ENCODE measurements around the gene RIMS1. TPM values are rescaled to one million over a fixed set of nuclear protein-coding genes. Genes with fewer than 3 reads are reported as not detected.

The RIMS1 gene
- total RNA-seq, 1 experiment from 2014 or later, result 0.57 TPM

- no peak overlapping the region for H3K27ac Mint-ChIP-seq (ENCODE audit: unreplicated experiment)
- no peaks in the 10 kb centered on the region for H3K36me3 Mint-ChIP-seq (ENCODE audit: insufficient read depth, unreplicated experiment)
- H3K4me1 Mint-ChIP-seq (ENCODE audit: low read depth, unreplicated experiment), result no peaks in the 10 kb centered on the region
- no TSS peak for BruUV-seq (replicated peaks)
- H3K9me3 Mint-ChIP-seq (ENCODE audit: low read depth, unreplicated experiment), result no peaks in the 10 kb centered on the region
- DNase-seq, result no peak
- CTCF ChIA-PET, result no interaction called here
- TF ChIP-seq CTCF (IDR thresholded peaks at IDR 0.05; ENCODE audit: unreplicated experiment), result no peak
- H3K27me3 Mint-ChIP-seq (ENCODE audit: unreplicated experiment), result no peaks in the 10 kb centered on the region
- no peak overlapping the region for H3K4me3 Mint-ChIP-seq (ENCODE audit: low read depth, unreplicated experiment)
- intact Hi-C loops (cut with micrococcal nuclease; ENCODE audit: unreplicated experiment), result no loop called here
These were observed 515.5 kb downstream of the RIMS1 start for GRCh38 chr6:72401865-72402264.

- intact Hi-C loops (cut with micrococcal nuclease; ENCODE audit: unreplicated experiment), result no loop called here
- TF ChIP-seq CTCF (IDR thresholded peaks at IDR 0.05; ENCODE audit: unreplicated experiment), result no peak
- BruUV-seq (replicated peaks), result no TSS peak
- Mint-ChIP-seq H3K9me3 (ENCODE audit: low read depth, unreplicated experiment) (no peaks in the 10 kb centered on the region), H3K36me3 (ENCODE audit: insufficient read depth, unreplicated experiment) (no peaks in the 10 kb centered on the region), H3K4me1 (ENCODE audit: low read depth, unreplicated experiment) (no peaks in the 10 kb centered on the region), H3K27me3 (ENCODE audit: unreplicated experiment) (no peaks in the 10 kb centered on the region), H3K27ac (ENCODE audit: unreplicated experiment) (no peak overlapping the region), H3K4me3 (ENCODE audit: low read depth, unreplicated experiment) (no peak overlapping the region)
- CTCF ChIA-PET, result no interaction called here
- no peak for DNase-seq
These were observed 517.1 kb downstream of the RIMS1 start for GRCh38 chr6:72403413-72403812.

GRCh38 chr6:72406517-72406916 lies 520.2 kb downstream of the RIMS1 start:
- Mint-ChIP-seq H3K4me1 (ENCODE audit: low read depth, unreplicated experiment) (no peaks in the 10 kb centered on the region), H3K36me3 (ENCODE audit: insufficient read depth, unreplicated experiment) (no peaks in the 10 kb centered on the region), H3K27ac (ENCODE audit: unreplicated experiment) (no peak overlapping the region), H3K9me3 (ENCODE audit: low read depth, unreplicated experiment) (no peaks in the 10 kb centered on the region), H3K27me3 (ENCODE audit: unreplicated experiment) (no peaks in the 10 kb centered on the region), H3K4me3 (ENCODE audit: low read depth, unreplicated experiment) (no peak overlapping the region)
- BruUV-seq (replicated peaks), result no TSS peak
- DNase-seq, result no peak
- CTCF ChIA-PET, result no interaction called here
- intact Hi-C loops (cut with micrococcal nuclease; ENCODE audit: unreplicated experiment), result no loop called here
- no peak for TF ChIP-seq CTCF (IDR thresholded peaks at IDR 0.05; ENCODE audit: unreplicated experiment)

GRCh38 chr6:72410769-72411168 lies 524.4 kb downstream of the RIMS1 start:
- no peak for TF ChIP-seq CTCF (IDR thresholded peaks at IDR 0.05; ENCODE audit: unreplicated experiment)
- intact Hi-C loops (cut with micrococcal nuclease; ENCODE audit: unreplicated experiment), result loop anchor here (5.0 kb wide), 1 partner anchor 172 kb away; no protein-coding TSS in a partner anchor
- Mint-ChIP-seq H3K27me3 (ENCODE audit: unreplicated experiment) (no peaks in the 10 kb centered on the region), H3K27ac (ENCODE audit: unreplicated experiment) (no peak overlapping the region), H3K4me1 (ENCODE audit: low read depth, unreplicated experiment) (no peaks in the 10 kb centered on the region), H3K36me3 (ENCODE audit: insufficient read depth, unreplicated experiment) (no peaks in the 10 kb centered on the region), H3K4me3 (ENCODE audit: low read depth, unreplicated experiment) (no peak overlapping the region), H3K9me3 (ENCODE audit: low read depth, unreplicated experiment) (no peaks in the 10 kb centered on the region)
- DNase-seq, result no peak
- CTCF ChIA-PET, result interaction anchor here (0.7 to 5.4 kb wide), 3 partner anchors 11 to 1215 kb away, joined by 4 to 66 read pairs (median 6); no protein-coding TSS in a partner anchor
- no TSS peak for BruUV-seq (replicated peaks)
